HG02943 (cell line): Measurements from ENCODE around the gene KRTAP16-1.
"Not testable (repeated sequence)": the region's sequence is repeated elsewhere in the genome, so short reads cannot be mapped to it uniquely, and the experiment has no call there.

Experiments
- ATAC-seq: cut with Tn5 transposase; IDR thresholded peaks from one replicate; pipeline ENCODE4 v1.9.1; 2021; ENCODE audit warnings: mild to moderate bottlenecking, low read depth, moderate library complexity; ENCODE audit not compliant: unreplicated experiment

The KRTAP16-1 gene

DNA sequence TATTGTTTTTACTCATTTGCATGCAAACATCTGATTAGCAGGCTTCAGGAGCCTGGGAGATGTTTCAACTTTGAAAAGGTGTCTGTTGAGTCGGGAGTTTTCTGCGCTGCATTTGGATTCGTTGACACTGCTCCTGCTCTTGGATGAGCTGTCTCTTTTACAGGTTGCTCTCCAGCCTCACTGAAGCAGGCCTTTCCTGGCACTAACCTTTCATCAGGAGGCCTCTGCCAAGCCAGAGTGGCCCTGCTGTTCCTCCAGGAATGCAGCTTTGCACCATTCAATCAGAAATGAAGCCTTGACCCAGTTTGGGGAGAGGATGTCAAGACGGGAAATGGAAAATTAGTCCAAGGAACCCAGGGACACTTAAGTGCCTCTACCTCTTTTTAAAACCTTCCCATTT is 6.1 kb downstream of the KRTAP16-1 start:
- no peak for ATAC-seq

DNA sequence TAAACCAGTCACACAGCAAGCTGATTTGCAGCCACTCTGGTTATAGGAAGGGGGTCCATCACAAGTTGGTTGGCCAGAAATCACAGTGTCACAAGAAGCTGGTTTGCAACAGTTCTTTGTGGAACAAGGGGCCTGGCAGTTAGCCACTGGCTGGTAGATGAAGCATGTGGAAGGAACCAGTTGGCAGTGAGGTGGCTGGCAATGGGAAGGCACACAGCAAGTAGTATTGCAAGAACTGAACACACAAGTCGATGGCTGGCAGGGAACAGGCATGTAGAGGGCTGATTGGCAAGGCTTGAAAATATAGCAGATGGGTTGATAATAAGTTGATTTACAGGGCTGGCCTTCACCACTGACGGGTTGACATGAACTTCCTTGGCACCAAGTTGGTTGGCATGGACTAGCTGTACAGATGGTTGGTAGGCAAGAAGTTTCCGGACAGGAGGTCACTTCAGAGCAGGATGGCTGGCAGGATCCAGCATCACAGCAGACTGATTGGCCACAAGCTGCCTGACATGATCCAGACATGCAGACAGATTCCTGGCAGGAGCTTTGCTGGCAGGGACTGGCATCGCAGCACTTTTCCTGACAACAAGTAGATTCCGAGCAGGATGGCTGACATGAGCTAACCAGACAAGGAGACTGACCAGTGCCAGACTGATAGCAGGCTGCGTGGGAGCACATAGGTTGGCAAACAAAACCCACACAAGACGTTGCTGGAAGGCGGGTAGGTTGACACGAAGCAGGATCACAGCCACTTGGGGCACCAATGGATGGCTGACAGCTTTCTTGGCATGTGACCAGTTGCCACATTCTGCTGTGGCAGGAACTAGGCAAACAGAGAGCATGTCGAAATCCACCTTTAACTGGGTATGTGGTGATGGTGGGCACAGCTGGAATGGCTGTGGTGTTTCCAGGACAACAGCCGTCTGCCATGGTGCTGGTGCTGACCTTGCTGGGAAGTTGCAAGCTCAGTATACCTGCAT is 6.9 kb downstream of the KRTAP16-1 start, which contains the start of gene KRTAP29-1:
Gene KRTAP29-1, minus strand, starts transcription at position 936 of the 986 bp plus-strand sequence. Its CDS starts 0 bp downstream, at position 936.
- ATAC-seq, result no peak

DNA sequence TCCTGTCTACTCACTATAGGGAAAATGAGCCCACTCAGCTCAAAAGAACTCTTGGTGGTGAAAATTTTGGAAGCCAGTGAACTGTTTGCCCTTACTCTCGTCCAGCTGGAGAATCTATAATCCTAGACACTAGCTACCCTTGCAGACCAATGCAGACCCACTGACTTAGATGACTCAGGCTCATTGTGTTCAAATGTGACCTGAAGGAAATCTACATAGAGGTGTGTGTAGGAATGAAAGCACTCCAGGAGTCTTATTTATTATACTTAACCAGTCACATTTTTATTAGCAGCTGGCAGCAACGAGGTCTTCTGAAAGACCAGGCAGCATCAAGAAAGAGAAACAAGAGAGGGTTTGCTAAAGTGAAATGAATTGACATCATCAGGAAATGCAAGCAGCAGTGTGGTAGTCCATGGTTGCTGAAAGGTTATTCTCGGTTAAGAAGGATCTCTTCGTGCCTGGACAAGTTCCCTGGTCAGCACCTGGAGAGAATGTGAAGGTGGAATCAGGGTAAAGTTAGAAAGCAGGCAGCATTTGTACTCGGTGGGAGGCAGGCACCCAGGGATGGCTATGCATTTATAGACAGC is 7.8 kb downstream of the KRTAP16-1 start:
- no peak for ATAC-seq

DNA sequence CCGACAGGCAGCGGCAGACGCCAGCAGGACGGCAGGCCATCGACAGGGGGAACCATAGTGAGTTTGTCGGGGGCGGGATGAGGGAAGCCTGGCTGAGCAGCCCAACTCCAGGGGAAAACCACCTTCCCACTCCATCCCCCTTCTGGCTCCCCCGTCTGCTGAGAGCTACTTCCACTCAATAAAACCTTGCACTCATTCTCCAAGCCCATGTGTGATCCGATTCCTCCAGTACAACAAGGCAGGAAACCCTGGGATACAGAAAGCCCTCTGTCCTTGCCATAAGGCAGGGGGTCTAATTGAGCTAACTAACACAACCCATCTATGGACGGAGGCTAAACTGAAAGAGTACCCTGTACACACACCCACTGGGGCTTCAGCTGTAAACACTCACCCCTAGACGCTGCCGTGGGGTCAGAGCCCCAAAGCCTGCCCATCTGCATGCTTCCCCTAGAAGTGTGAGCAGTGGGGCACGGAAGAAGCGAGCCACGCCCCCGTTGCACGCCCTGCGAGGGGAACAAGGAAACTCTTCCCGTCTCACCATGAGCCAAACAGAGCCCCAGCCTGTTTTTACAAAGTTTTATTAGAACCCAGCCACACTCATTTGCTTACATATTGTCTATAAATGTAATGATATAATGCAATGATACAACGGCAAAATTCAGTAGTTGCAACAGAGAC is 10.5 kb downstream of the KRTAP16-1 start:
- no peak for ATAC-seq

DNA sequence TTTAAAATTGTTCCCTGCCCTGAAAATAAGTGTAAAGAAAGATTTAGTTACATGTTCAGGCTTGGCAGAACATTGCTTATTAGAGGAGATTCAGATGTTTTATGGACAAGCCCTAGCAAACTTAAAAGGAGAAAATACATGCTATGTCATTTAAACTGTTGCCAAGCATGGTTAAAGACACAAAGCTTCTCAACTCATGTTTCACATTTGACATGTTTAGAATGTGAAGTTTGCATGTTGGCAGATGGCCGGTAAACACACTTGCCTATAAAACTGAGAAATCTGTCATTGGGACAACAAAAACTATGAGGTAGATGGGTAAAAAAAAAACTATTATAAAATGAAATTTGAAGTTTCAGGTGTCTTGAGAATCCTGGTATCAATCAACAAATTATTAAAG is 12.3 kb downstream of the KRTAP16-1 start:
- no peak for ATAC-seq

DNA sequence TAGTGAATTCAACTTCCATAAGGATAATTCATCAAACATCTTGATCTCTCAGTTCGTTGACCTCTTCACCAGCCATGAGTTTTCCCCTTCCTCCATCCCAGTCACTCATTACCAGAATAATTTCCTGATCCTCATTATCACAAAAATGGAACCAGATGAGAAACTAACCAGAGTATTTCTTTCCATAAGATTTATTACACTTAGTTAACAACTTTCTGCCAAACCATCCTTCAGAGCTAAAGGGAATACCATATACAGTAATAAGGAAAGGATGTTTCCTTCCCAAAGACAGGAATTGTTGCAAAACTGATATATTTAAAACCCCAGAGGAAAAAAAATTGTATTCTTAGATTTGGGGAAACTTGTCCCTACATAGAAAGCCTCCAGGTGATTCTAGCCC is 15.1 kb downstream of the KRTAP16-1 start:
- no peak for ATAC-seq

DNA sequence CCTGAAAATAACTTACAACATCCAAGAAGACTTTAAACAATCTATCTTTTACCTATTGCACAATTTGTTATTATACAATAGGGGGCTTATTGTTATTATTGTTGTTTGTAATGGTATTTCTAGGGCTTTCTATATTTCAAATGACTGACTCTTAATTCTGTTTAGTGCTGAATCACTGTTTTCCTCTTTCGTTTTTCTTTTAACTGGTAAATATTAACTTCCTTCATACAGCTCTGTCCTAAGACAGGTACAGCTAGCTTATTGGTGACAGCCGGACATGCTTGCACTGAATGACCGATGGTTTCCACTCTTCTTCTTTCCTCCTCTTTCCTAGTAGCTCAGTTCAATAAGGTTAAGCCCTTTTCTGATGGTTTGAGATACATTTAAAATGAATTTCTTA is 22.1 kb downstream of the KRTAP16-1 start:
- ATAC-seq, result no peak

DNA sequence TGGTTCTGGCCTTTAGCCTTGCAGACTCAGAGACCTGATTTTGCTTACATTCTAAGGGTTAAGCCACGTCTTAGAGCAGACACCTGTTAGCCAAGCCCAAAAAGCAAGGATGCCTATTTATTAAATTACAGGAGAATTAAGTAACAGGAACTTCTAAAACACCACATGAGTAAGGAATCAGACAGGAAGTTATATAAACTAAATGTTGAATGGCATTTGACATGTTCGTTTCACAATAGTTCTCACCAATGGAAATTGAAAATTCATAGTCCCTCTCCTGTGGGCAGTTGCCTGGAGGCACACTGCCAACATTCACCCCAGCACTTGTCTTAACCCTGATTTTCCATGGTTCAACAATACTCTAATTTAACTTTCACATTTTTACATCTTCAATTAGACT is 24.6 kb downstream of the KRTAP16-1 start:
- ATAC-seq, result no peak

DNA sequence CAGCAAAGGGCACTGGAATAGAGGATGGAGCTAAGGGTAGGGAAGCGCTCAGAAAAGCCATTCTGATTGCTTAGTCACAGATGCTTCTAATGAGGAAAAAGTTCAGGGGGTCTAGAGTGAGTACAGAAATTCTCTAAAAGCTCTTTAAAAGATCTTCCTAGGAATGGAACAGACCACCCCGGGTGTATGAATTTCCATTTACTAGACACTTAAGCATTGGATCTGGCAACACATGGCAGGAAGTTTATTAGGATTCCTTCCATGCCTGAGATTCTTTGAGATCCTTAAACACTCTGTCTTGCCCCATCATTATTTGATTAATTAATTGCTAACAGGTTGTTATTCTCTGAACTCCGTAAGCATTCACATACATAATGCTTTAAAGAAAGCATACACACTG is 25.1 kb downstream of the KRTAP16-1 start:
- no peak for ATAC-seq

DNA sequence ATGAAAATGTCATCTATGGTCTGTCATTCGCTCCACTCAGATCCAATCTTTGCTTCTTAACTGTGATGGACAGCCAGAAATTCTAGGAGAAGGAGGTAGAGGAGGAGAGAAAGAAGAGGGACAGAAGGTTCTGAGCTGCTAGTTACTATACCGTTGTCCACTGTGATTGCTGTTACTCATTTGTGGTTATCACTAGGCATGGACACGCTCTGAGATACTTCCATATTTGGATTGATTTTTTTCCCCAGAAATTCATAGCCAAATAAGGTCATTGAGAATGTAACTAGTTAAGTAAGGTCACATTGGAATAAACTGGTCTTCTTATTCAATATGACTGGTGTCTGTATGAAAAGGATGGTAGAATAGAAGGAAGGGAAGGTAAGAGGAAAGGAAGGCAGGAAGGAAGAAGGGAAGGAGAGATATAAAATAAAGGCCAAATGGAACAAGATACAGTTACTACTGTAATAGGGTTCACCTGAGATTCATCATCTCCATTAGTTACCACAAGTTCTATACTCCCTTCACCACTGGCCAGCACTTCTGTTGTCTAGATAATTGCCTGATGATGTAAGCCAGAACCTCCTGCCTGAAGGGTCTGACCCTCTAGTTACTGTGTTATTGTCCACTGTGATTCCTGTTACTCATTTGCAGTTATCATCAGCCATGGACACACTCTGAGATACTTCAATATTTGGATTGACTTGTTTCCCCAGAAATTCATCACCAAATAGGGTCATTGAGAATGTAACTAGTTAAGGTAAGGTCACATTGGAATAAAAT is 30.7 kb downstream of the KRTAP16-1 start:
- ATAC-seq, result no peak

DNA sequence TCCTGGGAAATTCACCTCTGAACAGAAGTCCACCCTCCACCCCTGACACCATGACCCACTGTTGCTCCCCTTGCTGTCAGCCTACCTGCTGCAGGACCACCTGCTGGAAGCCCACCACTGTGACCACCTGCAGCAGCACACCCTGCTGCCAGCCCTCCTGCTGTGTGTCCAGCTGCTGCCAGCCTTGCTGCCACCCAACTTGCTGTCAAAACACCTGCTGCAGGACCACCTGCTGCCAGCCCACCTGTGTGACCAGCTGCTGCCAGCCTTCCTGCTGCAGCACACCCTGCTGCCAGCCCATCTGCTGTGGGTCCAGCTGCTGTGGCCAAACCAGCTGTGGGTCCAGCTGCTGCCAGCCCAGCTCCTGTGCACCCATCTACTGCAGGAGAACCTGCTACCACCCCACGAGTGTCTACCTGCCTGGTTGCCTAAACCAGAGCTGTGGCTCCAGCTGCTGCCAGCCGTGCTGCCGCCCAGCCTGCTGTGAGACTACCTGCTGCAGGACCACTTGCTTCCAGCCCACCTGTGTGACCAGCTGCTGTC is 33.4 kb downstream of the KRTAP16-1 start, which contains the start of gene KRTAP9-7:
Gene KRTAP9-7, plus strand, starts transcription at position 51 of the 543 bp plus-strand sequence. Its CDS starts 0 bp downstream, at position 51.
- not testable (repeated sequence) for ATAC-seq

DNA sequence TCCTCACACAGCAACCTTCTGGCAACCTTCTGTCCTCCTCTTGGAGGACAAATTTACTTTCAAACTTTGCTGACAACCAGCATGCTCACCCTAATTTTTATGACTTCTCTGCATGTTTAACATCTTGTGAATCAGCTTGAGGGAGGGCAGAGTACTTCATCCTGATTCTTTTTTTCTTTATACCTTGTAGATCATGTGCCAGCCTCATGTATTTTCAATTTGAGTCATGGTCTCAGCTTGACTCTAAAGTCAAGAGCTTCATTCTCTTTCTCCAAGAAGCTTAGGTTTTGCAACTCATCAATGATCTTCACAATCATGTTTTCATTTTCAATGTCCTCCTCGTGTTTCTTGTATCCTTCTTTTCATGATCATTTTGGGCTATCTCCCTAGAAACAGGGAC is 37.3 kb downstream of the KRTAP16-1 start:
- no peak for ATAC-seq

DNA sequence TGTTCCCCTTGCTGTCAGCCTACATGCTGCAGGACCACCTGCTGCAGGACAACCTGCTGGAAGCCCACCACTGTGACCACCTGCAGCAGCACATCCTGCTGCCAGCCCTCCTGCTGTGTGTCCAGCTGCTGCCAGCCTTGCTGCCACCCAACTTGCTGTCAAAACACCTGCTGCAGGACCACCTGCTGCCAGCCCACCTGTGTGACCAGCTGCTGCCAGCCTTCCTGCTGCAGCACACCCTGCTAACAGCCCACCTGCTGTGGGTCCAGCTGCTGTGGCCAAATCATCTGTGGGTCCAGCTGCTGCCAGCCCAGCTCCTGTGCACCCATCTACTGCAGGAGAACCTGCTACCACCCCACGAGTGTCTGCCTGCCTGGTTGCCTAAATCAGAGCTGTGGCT is 37.8 kb downstream of the KRTAP16-1 start:
- ATAC-seq, result not testable (repeated sequence)

DNA sequence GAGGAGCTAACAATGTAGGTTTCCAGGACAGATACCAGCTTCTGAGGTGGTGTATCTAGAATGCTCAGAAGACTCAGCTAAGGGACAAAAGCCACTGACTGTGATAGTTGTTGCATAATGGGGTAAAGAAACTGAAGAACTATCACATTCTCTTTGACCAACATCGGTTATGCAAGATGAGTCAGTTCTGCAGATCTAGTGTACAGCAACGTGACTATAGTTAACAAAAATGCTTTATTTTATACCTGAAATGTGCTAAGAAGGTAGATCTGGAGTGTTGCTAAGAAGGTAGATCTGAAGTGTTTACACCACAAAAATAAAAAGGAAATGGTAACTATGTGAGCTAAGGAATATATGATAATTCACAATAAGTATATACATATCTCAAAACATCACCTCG is 41.4 kb downstream of the KRTAP16-1 start:
- ATAC-seq, result no peak

DNA sequence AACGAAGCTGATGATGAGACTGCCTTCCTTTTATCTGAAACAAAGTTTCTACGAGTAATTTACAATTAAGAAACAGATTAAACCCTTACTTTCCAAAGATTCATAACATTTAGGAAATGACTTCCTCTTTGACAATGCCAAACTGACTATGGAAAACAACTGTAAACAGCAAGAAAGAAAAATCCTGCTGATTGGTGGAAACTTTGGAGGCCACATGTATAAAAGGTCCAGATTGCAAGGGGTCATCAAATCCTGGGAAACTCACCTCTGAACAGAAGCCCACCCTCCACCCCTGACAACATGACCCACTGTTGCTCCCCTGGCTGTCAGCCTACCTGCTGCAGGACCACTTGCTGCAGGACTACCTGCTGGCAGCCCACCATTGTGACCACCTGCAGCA is 44.0 kb downstream of the KRTAP16-1 start, which contains the start of gene KRTAP9-6:
Gene KRTAP9-6, plus strand, starts transcription at position 301 of the 400 bp plus-strand sequence. Its CDS starts 0 bp downstream, at position 301.
- no peak for ATAC-seq

DNA sequence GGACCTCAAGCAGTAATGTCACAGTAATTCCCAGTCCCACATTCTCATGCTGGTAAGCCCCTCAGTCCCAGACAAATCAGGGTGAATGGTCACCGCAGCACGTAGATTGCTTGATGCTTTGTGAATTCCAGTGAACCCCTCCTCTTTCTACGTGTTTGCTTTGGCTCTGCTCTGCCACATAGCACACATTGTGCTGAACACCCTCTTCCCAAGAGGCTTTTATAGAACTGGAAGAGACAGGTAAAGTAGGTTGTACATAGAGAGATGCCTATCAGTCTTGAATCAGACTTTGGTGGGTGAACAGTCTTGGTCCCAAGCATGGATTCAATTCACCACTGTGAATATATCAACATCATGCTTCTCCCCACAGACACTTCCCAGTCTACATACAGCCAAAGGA is 44.5 kb downstream of the KRTAP16-1 start:
- ATAC-seq, result no peak

DNA sequence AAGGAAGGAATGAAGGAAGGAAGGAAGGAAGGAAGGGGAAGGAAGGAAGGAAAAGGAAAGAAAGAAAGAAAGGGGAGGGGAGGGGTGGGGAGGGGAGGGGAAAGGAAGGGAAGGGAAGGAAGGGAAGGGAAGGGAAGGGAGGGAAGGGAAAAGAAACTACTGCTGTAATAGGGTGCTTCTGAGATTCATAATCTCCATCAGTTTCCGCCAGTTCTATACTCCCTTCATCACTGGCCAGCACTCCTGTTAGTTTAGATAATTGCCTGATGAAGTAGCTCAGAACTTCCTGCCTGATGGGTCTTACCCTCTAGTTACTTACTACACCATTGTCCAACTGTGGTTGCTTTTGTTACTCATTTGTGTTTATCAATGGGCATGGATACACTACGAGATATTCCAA is 45.9 kb downstream of the KRTAP16-1 start:
- no peak for ATAC-seq

DNA sequence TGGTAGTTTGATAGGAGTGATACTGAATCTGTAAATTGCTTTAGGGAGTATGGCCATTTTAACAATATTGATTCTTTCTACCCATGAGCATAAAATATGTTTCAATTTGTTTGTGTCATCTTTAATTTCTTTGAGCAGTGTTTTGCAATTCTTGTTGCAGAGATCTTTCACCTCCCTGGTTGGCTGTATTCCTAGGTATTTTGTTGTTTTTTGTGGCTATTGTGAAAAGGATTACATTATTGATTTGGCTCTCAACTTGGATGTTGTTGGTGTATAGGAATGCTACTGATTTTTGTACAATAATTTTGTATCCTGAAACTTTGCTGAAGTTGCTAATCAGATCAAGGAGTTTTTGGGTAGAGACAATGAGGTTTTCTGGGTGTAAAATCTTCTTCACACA is 50.7 kb downstream of the KRTAP16-1 start:
- ATAC-seq, result no peak
